Measurements from ENCODE around the gene ATG7. TPM values are rescaled to one million over a fixed set of nuclear protein-coding genes. Genes with fewer than 3 reads are reported as not detected.

The ATG7 gene
- total RNA-seq, 2 experiments from 2014 or later: 26.9 to 35.1 TPM

DNA sequence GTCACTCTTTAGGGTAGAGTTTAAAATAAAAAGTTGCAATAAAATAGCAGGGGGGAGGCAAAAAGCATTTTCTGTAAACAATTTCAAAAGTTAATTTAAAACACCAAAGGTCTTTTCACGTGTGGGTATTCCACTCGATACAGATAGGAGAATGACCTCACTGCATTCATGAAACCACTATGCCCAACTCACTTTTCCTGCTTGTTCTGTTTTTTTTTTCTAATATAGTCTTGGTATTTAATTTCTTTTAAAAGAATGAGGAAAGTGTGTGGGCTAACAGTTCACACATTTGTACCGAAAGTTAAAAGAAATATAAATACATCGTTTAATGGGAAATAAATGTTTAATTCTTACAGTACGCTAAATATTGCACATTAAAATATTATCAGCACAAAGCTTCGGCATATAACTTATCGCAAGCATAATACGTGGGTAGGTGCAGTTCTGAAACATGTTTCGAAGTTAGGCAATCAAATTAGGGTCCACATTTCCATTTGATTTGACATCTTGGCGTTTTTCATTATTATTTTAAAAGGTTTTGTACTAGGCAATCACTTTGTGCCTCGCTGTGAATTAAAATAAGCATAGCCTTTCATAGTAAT is 330.1 kb downstream of the ATG7 start:
- H3K27me3 Mint-ChIP-seq: no peaks in the 10 kb centered on the region
- POLR2A ChIA-PET: no interaction called here
- peaks cover 11% of the 10 kb centered on the region for H3K4me1 Mint-ChIP-seq
- DNase-seq: no peak
- no peak overlapping the region for H3K4me3 Mint-ChIP-seq
- H3K27ac Mint-ChIP-seq: no peak overlapping the region
- CTCF ChIA-PET: no interaction called here
- peaks cover 50% of the 10 kb centered on the region for H3K36me3 Mint-ChIP-seq (ENCODE audit: low read depth)
- H3K9me3 Mint-ChIP-seq: peaks cover 5% of the 10 kb centered on the region

DNA sequence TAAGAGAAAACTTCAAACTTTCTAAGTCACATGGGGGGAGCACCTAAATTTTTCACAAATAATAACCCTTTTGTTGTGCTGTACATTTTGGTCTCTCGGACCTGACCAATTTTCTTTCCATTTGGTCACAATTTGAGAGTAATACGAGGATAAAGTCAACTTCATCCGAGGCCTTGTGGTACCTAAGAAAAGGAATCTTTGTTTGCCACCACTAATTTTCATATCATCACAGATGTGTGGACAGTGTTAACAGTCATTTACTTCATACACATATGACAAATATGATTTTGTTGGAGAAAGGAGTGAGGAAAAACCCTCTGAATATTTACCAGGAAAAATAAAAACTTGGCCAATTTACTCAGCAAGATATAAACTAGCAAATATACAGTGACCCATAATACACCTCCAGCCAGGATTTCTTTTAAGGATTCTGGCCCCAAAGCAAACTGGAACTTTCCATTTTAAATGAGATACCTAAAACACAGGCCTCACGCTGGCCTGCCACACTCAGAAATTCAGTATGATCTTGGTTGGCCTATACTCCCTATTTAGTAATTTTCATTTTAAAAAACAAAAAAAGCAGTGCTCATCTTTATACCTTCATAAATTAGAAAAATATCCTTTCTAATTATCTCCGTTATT is 330.8 kb downstream of the ATG7 start:
- H3K27me3 Mint-ChIP-seq: no peaks in the 10 kb centered on the region

DNA sequence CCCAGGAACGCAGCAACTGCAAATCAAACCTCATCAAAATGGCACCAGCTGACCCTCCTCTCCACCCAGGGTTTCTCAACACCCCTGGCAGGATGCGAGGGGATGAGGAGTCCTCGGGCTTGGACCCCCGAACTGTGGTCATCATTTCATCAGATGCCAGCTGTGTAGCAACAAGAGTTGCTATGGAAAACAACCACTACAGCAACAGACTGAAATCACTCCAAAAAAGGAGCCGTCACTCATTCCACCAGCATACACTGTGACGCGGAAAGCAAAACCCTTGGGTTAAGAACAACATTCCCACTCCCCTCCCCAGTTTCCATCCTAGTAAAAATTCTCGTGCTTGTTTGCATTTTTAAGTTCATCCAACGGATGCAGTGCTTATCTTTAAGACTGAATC is 331.4 kb downstream of the ATG7 start:
- no peaks in the 10 kb centered on the region for H3K9me3 Mint-ChIP-seq
- no peak for DNase-seq
- H3K4me1 Mint-ChIP-seq: peaks cover 11% of the 10 kb centered on the region
- H3K27me3 Mint-ChIP-seq: no peaks in the 10 kb centered on the region
- H3K27ac Mint-ChIP-seq: no peak overlapping the region
- peaks cover 39% of the 10 kb centered on the region for H3K36me3 Mint-ChIP-seq (ENCODE audit: low read depth)
- ChIA-PET CTCF (no interaction called here), POLR2A (no interaction called here)
- H3K4me3 Mint-ChIP-seq: no peak overlapping the region

More for the DNA sequence above, 330.8 kb downstream of the ATG7 start:
- peaks cover 45% of the 10 kb centered on the region for H3K36me3 Mint-ChIP-seq (ENCODE audit: low read depth)
- H3K4me1 Mint-ChIP-seq: peaks cover 11% of the 10 kb centered on the region
- H3K27ac Mint-ChIP-seq: no peak overlapping the region
- ChIA-PET CTCF (no interaction called here), POLR2A (no interaction called here)
- DNase-seq: no peak
- no peak overlapping the region for H3K4me3 Mint-ChIP-seq
- H3K9me3 Mint-ChIP-seq: no peaks in the 10 kb centered on the region

DNA sequence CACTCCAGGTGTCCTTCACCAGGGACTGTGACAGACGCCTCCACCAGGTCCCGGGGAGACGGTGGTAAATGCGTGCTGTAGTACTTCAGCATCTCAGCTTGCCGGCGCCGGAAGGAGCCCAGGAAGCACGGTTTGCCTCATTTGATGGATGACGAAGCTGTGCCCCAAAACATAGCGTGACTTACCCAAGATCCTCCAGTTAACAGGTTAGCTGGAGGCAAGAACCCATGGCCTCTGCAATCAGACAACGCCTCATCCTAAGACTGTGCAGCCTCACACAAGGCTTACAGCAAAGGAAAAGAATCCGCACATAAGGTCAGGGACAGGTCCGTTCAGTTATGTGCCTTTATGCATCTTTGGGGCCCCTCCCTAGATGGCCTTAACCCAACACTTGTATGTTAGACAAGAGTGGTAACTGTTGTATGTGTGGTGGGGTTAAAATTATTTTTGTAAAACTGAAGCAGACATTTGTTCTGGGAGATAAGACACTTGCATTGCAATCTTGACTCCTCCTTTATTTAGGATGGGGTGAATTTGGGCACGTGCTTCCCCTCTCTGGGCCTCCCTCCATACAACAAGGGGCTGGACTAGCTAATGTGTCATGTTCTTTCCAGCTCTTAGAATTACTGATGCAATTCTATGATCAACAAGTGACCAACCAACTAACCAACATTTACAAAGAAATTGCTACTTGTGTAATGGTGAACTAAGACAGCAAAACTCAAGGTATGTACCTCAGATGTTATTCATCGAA is 332.1 kb downstream of the ATG7 start:
- no peak for DNase-seq
- H3K36me3 Mint-ChIP-seq (ENCODE audit: low read depth): peaks cover 34% of the 10 kb centered on the region
- H3K4me3 Mint-ChIP-seq: no peak overlapping the region
- ChIA-PET POLR2A (no interaction called here), CTCF (no interaction called here)
- no peak overlapping the region for H3K27ac Mint-ChIP-seq
- H3K4me1 Mint-ChIP-seq: peaks cover 11% of the 10 kb centered on the region
- H3K27me3 Mint-ChIP-seq: no peaks in the 10 kb centered on the region
- no peaks in the 10 kb centered on the region for H3K9me3 Mint-ChIP-seq

DNA sequence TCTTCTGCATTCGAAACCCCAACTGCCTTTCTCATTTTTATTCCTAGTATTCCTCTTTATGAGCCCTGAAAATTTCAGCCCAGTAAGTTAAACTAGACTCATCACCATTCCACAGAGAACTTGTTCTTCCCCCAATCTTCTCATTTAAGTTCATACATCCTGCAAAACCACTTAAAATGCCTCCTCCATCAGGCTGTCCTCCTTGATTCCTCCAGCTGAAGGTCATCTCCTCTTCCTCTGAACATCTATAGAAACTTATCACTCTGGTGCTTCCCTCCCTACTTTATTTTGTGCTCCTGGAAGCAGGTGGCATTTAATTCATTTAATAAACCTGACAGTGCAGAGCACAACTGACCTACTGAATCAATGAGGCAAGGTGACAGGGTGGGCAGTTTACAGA is 333.2 kb downstream of the ATG7 start:
- ChIA-PET CTCF (no interaction called here), POLR2A (no interaction called here)
- H3K27ac Mint-ChIP-seq: no peak overlapping the region

DNA sequence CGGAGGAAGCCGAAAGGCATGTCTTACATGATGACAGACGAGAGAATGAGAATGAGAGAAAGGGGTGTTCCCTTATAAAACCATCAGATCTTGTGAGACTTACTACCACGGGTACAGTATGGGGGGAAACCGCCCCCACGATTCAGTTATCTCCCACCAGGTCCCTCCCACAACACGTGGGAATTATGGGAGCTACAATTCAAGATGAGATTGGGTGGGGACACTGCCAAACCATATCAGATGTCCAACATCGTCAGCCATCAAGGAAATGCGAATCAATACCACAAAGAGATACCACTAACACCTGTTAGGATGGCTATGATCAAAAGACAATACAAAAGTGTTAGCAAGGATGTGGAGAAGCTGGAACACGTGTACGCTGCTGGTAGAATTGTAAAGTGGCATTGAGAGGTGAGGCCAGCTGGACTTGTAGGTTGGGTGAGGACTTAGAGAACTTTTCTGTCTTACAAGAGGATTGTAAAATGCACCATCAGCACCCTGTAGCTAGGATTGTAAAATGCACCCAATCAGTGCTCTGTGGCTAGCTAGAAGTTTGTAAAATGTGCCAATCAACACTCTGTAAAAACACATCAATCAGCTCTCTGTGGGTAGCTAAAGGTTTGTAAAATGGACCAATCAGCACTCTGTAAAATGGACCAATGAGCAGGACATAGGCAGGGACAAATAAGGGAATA is 334.0 kb downstream of the ATG7 start:
- peaks cover 22% of the 10 kb centered on the region for H3K36me3 Mint-ChIP-seq (ENCODE audit: low read depth)
- no peak for DNase-seq
- ChIA-PET POLR2A (interaction anchor here (1.5 kb wide), 1 partner anchor 20 kb away, joined by 4 read pairs; no protein-coding TSS in a partner anchor), CTCF (no interaction called here)
- no peaks in the 10 kb centered on the region for H3K27me3 Mint-ChIP-seq
- no peaks in the 10 kb centered on the region for H3K9me3 Mint-ChIP-seq
- no peak overlapping the region for H3K27ac Mint-ChIP-seq
- no peak overlapping the region for H3K4me3 Mint-ChIP-seq
- H3K4me1 Mint-ChIP-seq: peaks cover 11% of the 10 kb centered on the region

More for the DNA sequence above, 333.2 kb downstream of the ATG7 start:
- Mint-ChIP-seq H3K36me3 (ENCODE audit: low read depth) (peaks cover 31% of the 10 kb centered on the region), H3K4me1 (peaks cover 11% of the 10 kb centered on the region), H3K4me3 (no peak overlapping the region), H3K27me3 (no peaks in the 10 kb centered on the region), H3K9me3 (no peaks in the 10 kb centered on the region)
- DNase-seq: no peak

DNA sequence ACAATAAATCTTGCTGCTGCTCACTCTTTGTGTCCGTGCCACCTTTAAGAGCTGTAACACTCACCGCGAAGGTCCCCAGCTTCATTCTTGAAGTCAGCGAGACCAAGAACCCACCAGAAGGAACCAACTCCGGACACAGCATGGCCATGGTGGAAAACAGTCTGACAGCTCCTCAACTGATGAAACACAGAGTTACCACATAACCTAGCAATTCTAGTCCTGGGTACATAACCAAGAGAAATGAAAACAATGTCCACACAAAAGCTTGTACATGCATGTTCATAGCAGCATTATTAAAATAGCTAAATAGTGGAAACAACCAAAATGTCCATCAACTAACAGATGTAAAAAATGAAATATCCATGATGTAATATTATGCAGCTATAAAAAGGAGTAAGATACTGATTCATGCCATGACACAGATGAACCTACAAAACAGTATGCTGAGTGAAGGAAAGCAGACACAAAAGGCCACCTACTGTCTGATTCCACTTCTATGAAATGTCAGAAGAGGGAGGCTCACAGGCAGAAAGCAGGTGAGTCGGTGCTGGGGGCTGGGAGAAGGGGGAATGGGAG is 334.8 kb downstream of the ATG7 start:
- Mint-ChIP-seq H3K27ac (no peak overlapping the region), H3K4me1 (peaks cover 11% of the 10 kb centered on the region), H3K9me3 (no peaks in the 10 kb centered on the region), H3K4me3 (no peak overlapping the region), H3K27me3 (no peaks in the 10 kb centered on the region), H3K36me3 (ENCODE audit: low read depth) (peaks cover 19% of the 10 kb centered on the region)
- CTCF ChIA-PET: interaction anchor here (0.9 kb wide), 2 partner anchors 14 to 228 kb away, joined by 3 read pairs; no protein-coding TSS in a partner anchor
- no peak for DNase-seq
- POLR2A ChIA-PET: interaction anchor here (1.5 kb wide), 1 partner anchor 19 kb away, joined by 4 read pairs; no protein-coding TSS in a partner anchor

Other genes starting within 250 kb of the ATG7 start
- 1 to 10 TPM in 1 of 2 experiments, under 1 TPM in 1; 0.95 to 1.0 TPM for gene HRH1, start 117.9 kb upstream of the ATG7 start, total RNA-seq